Retinal pigment epithelial cell (primary cell): Measurements from ENCODE around the gene SLC23A1.
A peak's percentile ranks its signal among the peaks of the same experiment; 100 is the strongest.

Experiments
- DNase-seq: peaks from one replicate; pipeline ENCODE4 v3.0.0-alpha.2; 2010; ENCODE audit warnings: low read depth
- H3K4me3 ChIP-seq: 2 replicates; pipeline ENCODE4 v1.5.1; 2011; ENCODE audit warnings: mild to moderate bottlenecking, low read length, control low read depth, moderate library complexity
- TF ChIP-seq, protein P1 (sequence below): conservative IDR thresholded peaks from 2 replicates; pipeline ENCODE4 v1.5.1; 2011; ENCODE audit warnings: low read depth, low read length, control low read depth, inconsistent platforms

Gene SLC23A1

DNA sequence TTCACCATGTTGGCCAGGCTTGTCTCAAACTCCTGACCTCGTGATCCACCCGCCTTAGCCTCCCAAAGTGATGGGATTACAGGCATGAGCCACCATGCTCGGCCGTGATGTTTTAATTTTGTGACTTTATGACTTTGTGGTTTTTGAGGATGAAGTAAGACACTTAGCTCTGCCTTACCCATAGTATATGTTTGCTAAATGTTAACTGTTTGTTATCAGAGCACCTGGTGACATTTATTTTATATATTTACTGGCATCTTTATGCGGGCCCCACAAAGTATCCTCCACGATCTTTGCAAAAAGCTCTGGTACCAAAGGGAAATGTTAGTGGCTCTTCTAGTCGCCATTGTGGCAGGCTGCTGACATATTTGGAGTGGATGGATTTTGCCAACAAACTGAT lies 6.7 kb downstream of the SLC23A1 start:
- H3K4me3 ChIP-seq, result no peak overlapping the region
- TF ChIP-seq, protein P1, sequence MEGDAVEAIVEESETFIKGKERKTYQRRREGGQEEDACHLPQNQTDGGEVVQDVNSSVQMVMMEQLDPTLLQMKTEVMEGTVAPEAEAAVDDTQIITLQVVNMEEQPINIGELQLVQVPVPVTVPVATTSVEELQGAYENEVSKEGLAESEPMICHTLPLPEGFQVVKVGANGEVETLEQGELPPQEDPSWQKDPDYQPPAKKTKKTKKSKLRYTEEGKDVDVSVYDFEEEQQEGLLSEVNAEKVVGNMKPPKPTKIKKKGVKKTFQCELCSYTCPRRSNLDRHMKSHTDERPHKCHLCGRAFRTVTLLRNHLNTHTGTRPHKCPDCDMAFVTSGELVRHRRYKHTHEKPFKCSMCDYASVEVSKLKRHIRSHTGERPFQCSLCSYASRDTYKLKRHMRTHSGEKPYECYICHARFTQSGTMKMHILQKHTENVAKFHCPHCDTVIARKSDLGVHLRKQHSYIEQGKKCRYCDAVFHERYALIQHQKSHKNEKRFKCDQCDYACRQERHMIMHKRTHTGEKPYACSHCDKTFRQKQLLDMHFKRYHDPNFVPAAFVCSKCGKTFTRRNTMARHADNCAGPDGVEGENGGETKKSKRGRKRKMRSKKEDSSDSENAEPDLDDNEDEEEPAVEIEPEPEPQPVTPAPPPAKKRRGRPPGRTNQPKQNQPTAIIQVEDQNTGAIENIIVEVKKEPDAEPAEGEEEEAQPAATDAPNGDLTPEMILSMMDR, result no peak
- DNase-seq, result no peak

DNA sequence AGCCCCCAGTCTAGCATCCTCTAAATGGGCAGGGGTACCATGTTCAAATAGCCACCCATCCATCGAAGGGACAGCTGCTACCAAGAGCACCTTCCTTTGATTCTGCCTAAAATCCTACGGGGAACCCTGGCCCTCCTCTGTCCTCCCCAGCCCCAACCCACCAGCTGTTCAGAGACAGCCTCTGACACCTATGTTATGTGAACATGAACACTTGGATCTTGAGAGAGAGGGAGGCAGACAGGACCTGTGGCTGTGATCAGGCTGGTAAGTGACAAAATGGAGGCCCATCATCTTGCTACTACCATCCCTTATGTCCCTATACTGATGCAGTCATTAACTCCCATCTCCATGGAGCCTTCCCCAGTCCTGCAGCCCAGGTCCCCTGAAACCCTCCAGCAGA lies 8.2 kb downstream of the SLC23A1 start:
- TF ChIP-seq, protein P1, result no peak
- H3K4me3 ChIP-seq, result no peak overlapping the region
- DNase-seq, result no peak

DNA sequence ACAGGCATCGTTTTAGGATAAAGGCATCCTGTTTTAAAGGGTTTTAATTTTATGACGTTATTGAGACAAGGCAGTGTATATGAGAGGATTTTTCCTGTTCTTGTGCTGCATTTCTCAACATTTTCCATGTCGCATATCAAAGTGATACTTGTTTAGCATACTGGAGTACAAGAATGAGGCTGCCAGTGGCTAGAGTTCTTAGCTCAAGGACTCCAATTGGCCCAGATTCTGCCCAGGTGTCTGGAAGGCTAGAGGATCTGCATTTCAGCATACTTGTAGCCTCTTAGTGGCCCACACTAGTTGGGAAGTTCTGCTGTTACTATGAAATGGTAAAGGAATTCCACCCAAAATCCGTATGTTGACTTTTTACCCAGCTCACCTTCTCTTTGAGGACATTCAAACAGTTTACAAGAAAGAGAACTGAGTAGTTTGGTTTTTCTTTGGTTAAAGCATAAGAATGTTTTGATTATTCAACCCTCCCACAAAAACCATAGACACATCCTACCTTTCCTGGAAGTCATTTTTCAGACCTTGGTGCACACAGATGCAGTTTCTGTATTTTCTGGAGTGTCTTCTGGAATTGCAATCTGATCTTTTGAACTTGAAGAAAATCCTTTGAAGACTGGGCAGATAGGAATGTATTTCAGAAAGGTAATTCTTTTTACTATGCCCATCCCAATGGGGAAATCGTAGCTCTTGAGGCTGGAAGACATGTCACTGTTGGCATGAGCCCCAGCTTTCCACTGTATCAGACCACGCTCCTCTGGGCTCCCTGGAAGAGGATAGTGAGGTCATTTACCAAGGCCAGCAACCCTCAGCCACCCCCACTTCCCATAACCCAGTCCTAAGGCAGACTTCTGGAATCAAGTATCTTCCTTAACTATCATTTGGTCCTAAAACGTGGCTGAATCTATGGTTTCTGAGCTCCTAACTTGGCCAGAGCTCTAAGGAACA lies 11.3 kb downstream of the SLC23A1 start:
- no peak overlapping the region for H3K4me3 ChIP-seq
- no peak for DNase-seq
- TF ChIP-seq, protein P1, result no peak

DNA sequence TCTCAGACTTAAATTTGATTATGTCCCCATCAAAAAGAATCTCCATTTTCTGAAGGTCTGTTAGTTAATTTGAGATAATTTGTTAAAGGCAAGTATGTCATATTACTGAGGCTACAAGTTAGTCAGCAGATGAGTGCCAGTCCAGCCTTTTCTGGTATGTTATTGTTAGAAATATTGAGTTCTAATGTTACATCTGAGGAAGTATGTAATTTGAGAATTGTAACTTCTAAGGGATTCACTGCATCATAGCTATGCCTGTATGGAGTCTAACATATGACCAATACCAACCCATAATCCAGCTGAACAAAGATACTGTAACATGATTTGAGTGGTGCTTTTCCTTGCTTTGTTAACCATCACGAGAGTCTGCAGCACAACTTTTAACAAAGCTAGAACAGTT lies 13.9 kb downstream of the SLC23A1 start:
- TF ChIP-seq, protein P1, result no peak
- DNase-seq, result no peak
- no peak overlapping the region for H3K4me3 ChIP-seq

DNA sequence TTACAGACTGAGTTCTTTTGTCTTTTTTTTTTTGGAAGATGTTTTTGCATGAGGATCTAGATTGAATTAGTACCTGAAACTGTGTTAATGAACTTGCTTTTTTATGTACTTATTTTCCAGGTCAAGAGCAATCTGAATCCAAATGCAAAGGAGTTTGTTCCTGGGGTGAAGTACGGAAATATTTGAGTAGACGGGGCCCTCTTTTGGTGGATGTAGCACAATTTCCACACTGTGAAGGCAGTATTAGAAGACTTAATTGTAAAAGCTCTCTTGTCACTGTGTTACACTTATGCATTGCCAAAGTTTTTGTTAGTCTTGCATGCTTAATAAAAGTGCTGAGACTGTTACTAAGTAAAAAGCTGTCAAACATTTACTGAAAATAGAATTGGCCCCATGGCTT lies 14.5 kb downstream of the SLC23A1 start:
- TF ChIP-seq, protein P1, result peak; percentile 16

DNA sequence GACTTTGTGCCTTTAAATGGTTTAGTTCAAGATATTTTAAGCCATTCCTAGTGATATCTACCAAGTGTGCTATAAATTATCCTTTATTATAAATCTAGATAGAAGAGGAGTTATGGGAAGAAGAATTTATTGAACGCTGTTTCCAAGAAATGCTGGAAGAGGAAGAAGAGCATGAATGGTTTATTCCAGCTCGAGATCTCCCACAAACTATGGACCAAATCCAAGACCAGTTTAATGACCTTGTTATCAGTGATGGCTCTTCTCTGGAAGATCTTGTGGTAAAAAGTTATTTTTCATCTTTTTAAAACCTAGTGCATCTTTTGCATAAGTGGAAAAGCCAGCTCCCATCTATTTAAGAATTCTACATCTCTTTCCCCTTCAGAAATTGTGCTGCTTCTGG lies 18.6 kb downstream of the SLC23A1 start:
- no peak for DNase-seq
- no peak overlapping the region for H3K4me3 ChIP-seq
- TF ChIP-seq, protein P1, result no peak

More for the DNA sequence above, 14.5 kb downstream of the SLC23A1 start:
- H3K4me3 ChIP-seq, result no peak overlapping the region
- no peak for DNase-seq

DNA sequence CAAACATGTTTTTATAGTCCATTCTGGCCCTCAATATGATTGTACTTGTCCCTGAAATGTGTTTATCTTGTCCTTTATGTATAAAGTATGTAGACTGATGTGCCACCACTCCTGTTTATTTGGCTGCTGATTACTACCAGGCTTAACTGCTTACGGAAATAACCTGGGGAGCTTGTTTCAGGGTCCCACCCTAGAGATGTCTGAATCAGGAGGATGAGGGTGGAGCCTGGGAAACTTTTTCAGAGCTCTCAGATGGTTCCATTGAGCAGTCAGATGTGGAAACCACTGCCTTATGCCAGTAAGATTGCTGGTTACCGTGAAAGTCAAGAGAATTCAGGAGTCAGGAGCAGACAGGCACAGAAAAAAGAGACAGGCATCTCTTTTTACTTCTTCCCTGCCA lies 19.2 kb downstream of the SLC23A1 start:
- DNase-seq, result no peak
- TF ChIP-seq, protein P1, result no peak
- H3K4me3 ChIP-seq, result no peak overlapping the region
